Left ventricle myocardium inferior (tissue), 1 donor: ENCODE data around the gene ST14. TPM values are rescaled to one million over a fixed set of nuclear protein-coding genes. Genes with fewer than 3 reads are reported as not detected.

ENCODE experiments used
- DNase-seq: peaks from one replicate; pipeline ENCODE4 v3.0.0-alpha.2; 2020
- H3K27ac ChIP-seq: fragments of 200-600 bp; replicated peaks from 2 replicates; pipeline ENCODE4 v1.8.0; 2021
- H3K27me3 ChIP-seq: fragments of 200-600 bp; 2 replicates; pipeline ENCODE4 v1.8.0; 2021; ENCODE audit warnings: low read depth
- H3K36me3 ChIP-seq: fragments of 200-600 bp; 2 replicates; pipeline ENCODE4 v1.8.0; 2021
- H3K4me1 ChIP-seq: fragments of 200-600 bp; 2 replicates; pipeline ENCODE4 v1.8.0; 2021
- H3K4me3 ChIP-seq: fragments of 200-600 bp; 2 replicates; pipeline ENCODE4 v1.8.0; 2021; ENCODE audit warnings: mild to moderate bottlenecking, moderate library complexity
- H3K9me3 ChIP-seq: fragments of 200-600 bp; replicated peaks from 2 replicates; pipeline ENCODE4 v1.8.0; 2021
- CTCF ChIP-seq: fragments of 200-600 bp; IDR thresholded peaks from 2 replicates; pipeline ENCODE4 v1.8.0; 2021; ENCODE audit warnings: antibody characterized with exemption, mild to moderate bottlenecking, borderline replicate concordance
- intact Hi-C: fragments of 100-400 bp; cut with micrococcal nuclease; formaldehyde crosslinking; loops from one replicate; pipeline ENCODE4 v1.11.0; 2022
- total RNA-seq: library from RNA; stranded (reverse); fragmentation: NEBNext Ultra II Directional; extraction: Animal tissue kit (Norgen Biotek cat#: 25700); gene quantifications from one replicate; pipeline ENCODE4 v1.2.1, GENCODE V29; 2021
- donor health status: DM: no; HTN: yes; CAD: no; lungs with severe emphysema.

Gene ST14
- total RNA-seq, 1 donor from 2014 or later = 1.0 TPM

GRCh38 chr11:130137999-130138398 is 21.6 kb upstream of the ST14 start:
- no peaks in the 10 kb centered on the region for H3K9me3 ChIP-seq
- no peak for DNase-seq
- H3K27ac ChIP-seq = no peak overlapping the region
- H3K4me1 ChIP-seq = peaks cover 48% of the 10 kb centered on the region
- peaks cover 67% of the 10 kb centered on the region for H3K36me3 ChIP-seq
- H3K27me3 ChIP-seq = no peaks in the 10 kb centered on the region
- no peak overlapping the region for H3K4me3 ChIP-seq
- intact Hi-C loops = no loop called here
- TF ChIP-seq CTCF = no peak

- intact Hi-C loops = no loop called here
- H3K27ac ChIP-seq = peak overlapping the region; percentile 71
- peak; percentile 34 for DNase-seq
These were observed 20.2 kb upstream of the ST14 start for GRCh38 chr11:130139401-130139800.

GRCh38 chr11:130141561-130142341 is 17.8 kb upstream of the ST14 start:
- Histone ChIP-seq H3K27ac (peak overlapping the region; percentile 61), H3K4me1 (peaks cover 64% of the 10 kb centered on the region), H3K4me3 (no peak overlapping the region), H3K27me3 (no peaks in the 10 kb centered on the region), H3K36me3 (peaks cover 64% of the 10 kb centered on the region), H3K9me3 (no peaks in the 10 kb centered on the region)
- intact Hi-C loops = no loop called here
- no peak for DNase-seq
- no peak for TF ChIP-seq CTCF

More at GRCh38 chr11:130139401-130139800, 20.2 kb upstream of the ST14 start:
- no peaks in the 10 kb centered on the region for H3K27me3 ChIP-seq
- no peak for TF ChIP-seq CTCF
- H3K36me3 ChIP-seq = peaks cover 72% of the 10 kb centered on the region
- H3K4me3 ChIP-seq = no peak overlapping the region
- no peaks in the 10 kb centered on the region for H3K9me3 ChIP-seq
- H3K4me1 ChIP-seq = peaks cover 51% of the 10 kb centered on the region

- intact Hi-C loops = no loop called here
- H3K4me3 ChIP-seq = no peak overlapping the region
- no peaks in the 10 kb centered on the region for H3K9me3 ChIP-seq
- TF ChIP-seq CTCF = no peak
- peaks cover 50% of the 10 kb centered on the region for H3K36me3 ChIP-seq
- peaks cover 68% of the 10 kb centered on the region for H3K4me1 ChIP-seq
- no peaks in the 10 kb centered on the region for H3K27me3 ChIP-seq
- no peak for DNase-seq
- H3K27ac ChIP-seq = peak overlapping the region; percentile 9
These were observed 15.4 kb upstream of the ST14 start for GRCh38 chr11:130144141-130144540.

GRCh38 chr11:130144861-130145281 is 14.7 kb upstream of the ST14 start:
- H3K9me3 ChIP-seq = no peaks in the 10 kb centered on the region
- H3K27me3 ChIP-seq = no peaks in the 10 kb centered on the region
- no peak for DNase-seq
- no peak overlapping the region for H3K4me3 ChIP-seq
- H3K27ac ChIP-seq = peak overlapping the region; percentile 80
- H3K4me1 ChIP-seq = peaks cover 62% of the 10 kb centered on the region
- H3K36me3 ChIP-seq = peaks cover 49% of the 10 kb centered on the region
- intact Hi-C loops = no loop called here
- TF ChIP-seq CTCF = no peak
